DMS114 treated with DMSO at 0.1 percent for 48 hours (cell line): ENCODE measurements around the gene CDH26.
"Not testable (repeated sequence)": the region's sequence is repeated elsewhere in the genome, so short reads cannot be mapped to it uniquely, and the experiment has no call there.

Experiments
- DNase-seq: peaks from one replicate; lab custom pipeline; 2025; ENCODE audit not compliant: unreplicated experiment; lab: John Stamatoyannopoulos, UW

CDH26 gene

GRCh38 chr20:60041436-60042165, 83.4 kb downstream of the CDH26 start:
- not testable (repeated sequence) for DNase-seq

DNA sequence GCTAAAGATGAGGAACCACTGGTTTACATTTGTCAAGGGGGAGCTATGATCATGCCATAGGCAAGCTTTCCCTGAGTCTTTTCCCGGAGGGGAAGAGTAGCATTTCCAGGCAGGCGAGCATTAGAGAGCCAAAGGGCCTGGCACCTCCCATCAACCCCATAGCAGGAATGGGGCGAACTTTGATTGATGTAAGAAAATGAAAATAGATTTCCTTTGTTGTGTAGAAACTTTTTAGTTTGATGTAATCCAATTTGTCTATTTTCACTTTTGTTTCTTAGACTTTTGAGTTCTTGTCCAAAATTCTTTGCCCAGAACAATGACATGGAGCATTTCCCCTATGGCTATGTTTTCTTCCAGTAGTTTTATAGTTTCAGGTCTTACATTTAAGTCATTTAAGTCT, 85.2 kb downstream of the CDH26 start:
- no peak for DNase-seq

DNA sequence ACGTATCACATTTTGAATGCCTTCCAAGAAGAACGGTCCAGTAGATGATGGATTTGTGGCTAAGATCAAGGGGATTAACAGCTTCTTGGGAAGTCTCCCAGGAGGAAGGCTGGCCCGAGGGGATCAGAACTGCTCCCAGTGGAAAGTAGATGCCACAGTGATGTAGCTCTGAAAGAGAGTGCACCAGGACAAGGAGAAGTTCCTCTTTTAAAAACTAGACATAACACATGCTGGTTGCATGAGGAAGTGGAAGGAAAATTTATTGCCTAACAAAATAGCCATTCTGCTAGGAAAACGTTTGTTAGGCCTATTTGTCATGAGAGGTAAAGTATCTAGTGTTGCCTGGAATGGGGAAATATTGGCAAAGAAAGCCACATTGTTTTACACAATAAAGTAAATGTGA, 87.8 kb downstream of the CDH26 start:
- no peak for DNase-seq

- no peak for DNase-seq
Observed at GRCh38 chr20:60046436-60046835, 88.2 kb downstream of the CDH26 start.

DNA sequence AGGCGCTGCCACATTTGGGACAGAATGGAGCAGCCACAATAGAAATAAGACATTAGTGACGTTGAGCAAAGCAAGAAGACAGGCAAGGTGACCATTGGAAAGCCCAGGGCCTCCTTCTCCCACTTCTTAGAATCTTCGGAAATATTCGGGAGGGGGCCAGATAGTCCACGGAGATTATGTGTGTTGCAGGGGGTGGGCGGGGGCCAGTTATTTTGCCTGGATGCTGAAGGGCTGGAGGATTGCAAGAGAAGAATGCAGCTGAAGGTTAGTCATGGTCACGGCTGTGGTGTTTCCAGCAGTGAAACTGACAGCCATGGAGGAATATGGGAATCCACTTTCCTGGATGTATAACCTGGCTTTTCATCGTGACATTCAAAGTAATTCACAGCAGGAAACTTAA, 88.6 kb downstream of the CDH26 start:
- no peak for DNase-seq

DNA sequence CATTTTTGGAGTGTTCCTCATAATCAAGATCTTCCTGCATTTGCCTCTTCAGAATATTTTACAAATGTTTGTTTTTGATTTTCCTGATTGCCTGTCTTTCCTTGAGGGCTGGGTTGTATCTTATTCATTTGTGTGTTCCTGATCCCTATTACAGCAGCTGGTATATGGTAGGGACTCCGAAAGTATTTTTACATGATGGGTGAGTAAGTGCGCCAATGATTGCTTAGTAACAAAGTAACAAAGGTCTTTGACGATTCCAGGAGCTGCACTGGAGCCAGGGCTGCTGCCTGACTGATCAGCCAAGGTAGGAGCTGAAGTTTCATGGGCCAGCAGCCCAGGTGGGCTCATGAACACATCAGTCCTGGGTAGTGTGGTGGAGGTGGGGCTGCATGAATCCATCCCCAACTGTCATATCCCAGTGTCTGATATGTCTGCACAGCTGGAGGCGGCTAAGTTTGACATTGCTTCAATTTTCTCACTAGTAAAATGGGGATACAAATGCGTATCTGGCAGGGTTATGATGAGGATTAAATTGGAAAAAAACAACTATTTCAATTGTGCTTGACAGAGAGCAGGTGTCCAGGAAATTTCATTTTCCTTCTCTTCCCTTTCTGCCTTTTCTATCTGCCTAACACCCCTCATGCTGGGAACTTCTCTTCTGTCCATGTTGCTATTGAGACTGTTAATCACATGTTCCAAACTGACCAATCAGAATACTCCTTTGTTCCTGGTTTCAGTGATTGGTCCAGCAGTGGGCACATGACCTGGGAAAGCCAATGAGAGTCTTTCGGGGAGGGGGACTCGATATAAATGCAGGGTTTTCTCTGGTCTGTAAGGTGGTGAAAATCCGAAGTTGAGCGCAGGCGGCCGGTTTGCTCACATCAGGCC, 90.7 kb downstream of the CDH26 start:
- no peak for DNase-seq

DNA sequence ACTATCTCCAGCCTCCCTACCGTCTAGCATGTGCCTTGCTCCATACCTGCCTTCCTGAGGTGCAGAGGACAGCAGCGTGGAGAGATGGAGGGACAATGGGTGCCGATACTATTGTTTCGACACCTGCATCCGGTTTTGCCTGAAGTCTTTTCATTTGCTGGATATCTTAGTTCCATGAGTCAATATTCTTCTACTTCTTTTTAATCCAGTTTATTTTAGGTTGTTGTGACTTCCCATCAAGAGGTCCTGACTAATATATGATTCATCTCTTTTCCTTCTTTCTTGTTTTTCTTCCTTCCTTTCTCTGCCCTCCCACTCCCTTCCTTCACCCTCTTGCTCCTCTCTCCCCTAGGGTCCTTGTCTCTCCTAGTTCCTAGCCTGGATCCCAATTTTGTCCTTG, 91.4 kb downstream of the CDH26 start:
- no peak for DNase-seq

GRCh38 chr20:60050193-60050947, 92.1 kb downstream of the CDH26 start:
- no peak for DNase-seq

DNA sequence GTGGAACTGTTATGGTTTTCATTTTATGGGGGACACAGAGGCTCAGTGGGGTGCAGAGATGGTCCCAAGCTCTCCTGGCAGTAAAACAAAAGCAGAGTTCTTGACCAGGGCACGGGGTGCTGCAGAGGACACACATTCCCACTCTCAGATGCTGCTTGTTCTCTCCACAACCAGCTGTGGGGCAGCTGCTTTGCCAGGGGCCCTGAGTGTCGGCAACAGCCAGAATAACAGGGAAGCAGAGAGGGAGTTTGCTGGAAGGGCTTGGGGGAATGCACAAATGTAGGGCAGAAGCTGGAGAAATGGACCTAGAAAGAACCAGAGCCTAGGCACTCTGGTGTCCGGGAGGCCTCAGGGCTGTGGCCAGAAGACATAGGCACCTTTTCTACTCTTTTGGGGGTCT, 93.7 kb downstream of the CDH26 start:
- DNase-seq: no peak

GRCh38 chr20:60052322-60052721, 94.1 kb downstream of the CDH26 start:
- DNase-seq: no peak

DNA sequence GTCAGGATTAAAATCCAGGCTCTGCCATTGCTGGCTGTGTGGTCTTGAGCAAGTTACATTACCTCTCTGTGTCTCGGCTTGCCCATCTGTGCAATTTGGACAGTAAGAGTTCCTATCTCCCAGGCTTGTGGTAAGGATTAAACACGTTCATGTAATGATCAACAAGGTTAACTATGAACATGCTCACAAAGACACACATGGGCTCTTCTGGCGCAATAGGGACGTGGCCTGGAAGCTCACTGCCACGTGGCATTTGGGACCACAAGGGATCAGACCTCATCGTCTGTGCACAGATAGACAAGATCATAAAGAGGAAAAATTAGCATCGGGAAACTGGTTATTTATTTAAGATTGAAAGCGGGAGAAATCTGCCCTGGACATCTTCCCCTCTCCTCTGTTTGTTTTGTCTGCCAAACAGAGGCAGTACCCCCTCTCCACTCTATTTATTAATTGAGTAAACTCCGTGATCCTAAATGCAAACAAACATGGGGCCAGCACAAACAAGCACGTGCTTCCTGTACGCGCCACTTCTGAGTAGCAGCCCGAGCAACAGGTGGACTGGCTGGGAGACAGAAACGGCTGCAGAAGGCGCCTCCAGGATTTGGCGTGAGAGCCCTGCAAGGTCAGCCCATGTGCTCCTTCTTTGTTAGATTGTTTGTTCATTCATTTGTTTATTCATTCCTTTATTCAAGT, 95.0 kb downstream of the CDH26 start:
- DNase-seq: no peak

GRCh38 chr20:60053818-60054190, 95.6 kb downstream of the CDH26 start:
- no peak for DNase-seq

- DNase-seq: no peak
Observed at GRCh38 chr20:60054716-60055634, 96.8 kb downstream of the CDH26 start.

DNA sequence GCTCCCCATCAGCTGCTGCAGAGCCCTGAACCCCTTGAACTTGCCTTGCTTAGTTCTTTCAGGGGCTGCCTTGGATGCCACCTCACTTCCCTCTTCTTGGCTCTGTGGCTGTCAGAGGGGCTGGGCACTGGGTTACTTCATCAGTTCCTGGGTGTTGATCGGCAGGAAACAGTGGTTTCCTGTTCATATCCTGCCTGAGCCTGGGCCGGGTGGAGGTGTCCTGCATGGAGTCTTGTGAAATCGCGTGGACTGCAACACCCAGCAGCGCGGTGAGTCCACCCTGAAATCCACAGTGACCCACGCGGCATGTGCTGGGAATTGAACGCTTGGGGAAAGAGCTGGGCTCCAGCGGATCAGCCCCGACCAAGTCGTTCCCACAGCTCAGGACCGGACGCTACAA, 97.5 kb downstream of the CDH26 start:
- no peak for DNase-seq

- no peak for DNase-seq
Observed at GRCh38 chr20:60056407-60057122, 98.3 kb downstream of the CDH26 start.

DNA sequence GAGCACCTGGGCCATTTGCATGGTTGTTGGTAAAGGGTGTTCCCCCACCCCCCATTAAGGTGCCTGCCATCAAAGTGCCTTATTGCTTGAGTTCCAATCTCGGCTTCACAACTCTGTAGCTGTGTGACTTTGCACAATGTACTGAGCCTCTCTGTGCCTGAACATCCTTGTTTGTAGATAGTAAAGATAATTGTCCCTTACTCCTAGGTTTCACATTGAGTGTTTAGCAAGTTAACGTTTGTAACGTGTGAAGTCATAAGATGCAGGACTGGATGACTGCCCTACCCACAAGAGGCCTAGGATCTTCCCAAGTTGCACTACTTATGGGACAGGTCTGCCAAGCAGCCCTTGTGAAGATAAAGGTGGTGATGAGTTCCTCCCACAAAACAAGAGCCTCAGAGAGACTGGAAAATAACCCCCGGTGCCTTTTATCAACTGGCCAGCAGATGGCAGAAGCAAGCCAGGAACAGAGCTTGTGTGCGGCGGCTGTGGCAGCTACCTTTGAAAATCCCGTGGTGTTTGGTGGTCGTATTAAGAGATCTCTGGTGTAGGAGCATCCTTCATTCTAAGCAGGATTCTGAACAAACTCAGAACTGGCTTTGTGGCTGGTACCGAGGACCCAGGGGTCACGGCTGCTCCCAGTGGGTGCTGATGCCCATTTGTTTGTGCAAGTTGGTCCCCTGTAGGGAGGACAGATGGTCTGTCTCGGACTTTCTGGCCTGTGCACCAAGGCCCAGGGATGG, 99.1 kb downstream of the CDH26 start:
- peak; percentile 55 for DNase-seq

GRCh38 chr20:60057866-60058807, 99.9 kb downstream of the CDH26 start:
- DNase-seq: no peak

DNA sequence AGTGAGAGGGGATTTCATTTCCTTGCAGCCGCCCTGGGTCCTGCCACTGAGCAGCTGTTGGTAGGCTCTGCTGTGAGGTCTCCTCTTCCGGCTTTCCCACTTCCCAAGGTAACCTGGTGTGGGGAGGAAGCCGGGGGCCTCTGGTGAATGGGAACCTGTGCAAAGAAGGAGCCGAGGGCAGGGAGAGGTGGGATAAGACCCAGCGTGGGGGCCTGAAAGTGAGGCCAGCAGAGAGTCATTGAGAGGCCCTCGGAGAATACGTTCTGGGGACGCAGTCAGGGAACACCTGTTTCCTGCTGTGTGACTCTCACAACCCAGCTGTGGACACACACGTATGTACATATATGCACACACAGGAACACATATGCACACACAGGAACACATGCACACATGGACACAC, 100.7 kb downstream of the CDH26 start:
- DNase-seq: no peak
